Measurements from ENCODE around the gene GLCCI1.

The GLCCI1 gene

GRCh38 chr7:8078418-8078817 lies 109.8 kb downstream of the GLCCI1 start:
- DNase-seq (ENCODE audit: low read depth in 2 of 2), result no peak
- H3K4me3 ChIP-seq (replicated peaks in 1 of 2; ENCODE audit: low read depth in 2 of 2, low read length in 2 of 2), result no peak overlapping the region
- TF ChIP-seq, protein P1, sequence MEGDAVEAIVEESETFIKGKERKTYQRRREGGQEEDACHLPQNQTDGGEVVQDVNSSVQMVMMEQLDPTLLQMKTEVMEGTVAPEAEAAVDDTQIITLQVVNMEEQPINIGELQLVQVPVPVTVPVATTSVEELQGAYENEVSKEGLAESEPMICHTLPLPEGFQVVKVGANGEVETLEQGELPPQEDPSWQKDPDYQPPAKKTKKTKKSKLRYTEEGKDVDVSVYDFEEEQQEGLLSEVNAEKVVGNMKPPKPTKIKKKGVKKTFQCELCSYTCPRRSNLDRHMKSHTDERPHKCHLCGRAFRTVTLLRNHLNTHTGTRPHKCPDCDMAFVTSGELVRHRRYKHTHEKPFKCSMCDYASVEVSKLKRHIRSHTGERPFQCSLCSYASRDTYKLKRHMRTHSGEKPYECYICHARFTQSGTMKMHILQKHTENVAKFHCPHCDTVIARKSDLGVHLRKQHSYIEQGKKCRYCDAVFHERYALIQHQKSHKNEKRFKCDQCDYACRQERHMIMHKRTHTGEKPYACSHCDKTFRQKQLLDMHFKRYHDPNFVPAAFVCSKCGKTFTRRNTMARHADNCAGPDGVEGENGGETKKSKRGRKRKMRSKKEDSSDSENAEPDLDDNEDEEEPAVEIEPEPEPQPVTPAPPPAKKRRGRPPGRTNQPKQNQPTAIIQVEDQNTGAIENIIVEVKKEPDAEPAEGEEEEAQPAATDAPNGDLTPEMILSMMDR (IDR thresholded peaks at IDR 0.05; ENCODE audit: low read depth, low read length), result no peak

DNA sequence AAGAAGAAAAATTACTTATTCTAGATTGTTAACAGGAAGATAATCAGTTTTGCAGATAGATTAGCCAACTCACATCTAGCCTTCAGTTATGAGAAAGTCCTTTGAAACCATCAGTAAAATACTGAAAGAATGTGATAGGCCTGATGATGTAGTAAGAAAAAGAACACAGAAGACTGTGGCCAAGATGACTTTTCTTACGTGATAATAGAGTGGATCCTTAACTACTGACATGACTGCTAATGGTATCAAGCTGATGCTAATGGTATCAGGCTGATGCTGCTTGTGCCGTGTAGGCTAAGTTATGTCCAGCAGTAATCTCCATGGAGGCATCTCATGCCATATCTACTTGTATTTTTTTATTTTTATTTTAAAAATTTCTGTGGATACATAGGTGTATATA lies 114.2 kb downstream of the GLCCI1 start:
- TF ChIP-seq, protein P1 (IDR thresholded peaks at IDR 0.05; ENCODE audit: low read depth, low read length), result no peak
- no peak overlapping the region for H3K4me3 ChIP-seq (replicated peaks in 1 of 2; ENCODE audit: low read depth in 2 of 2, low read length in 2 of 2)
- no peak for DNase-seq (ENCODE audit: low read depth in 2 of 2)

DNA sequence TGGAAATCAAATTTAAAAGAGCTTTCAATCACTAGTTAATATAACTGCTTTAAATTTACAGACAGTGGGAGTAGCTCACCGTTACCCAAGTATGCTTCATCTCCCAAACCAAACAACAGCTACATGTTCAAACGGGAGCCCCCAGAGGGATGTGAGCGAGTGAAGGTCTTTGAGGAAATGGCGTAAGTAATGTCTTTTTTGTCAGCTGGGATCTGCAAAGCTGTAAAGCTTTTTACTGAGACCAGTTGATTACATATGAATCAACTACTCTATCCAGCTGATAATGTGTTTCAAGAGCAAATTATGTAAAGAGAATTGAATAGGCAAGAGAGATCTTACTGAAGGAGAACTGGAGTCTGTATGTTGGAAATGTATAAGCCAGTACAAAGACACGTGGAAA lies 116.2 kb downstream of the GLCCI1 start:
- TF ChIP-seq, protein P1 (IDR thresholded peaks at IDR 0.05; ENCODE audit: low read depth, low read length), result no peak
- H3K4me3 ChIP-seq (replicated peaks in 1 of 2; ENCODE audit: low read depth in 2 of 2, low read length in 2 of 2), result no peak overlapping the region
- no peak for DNase-seq (ENCODE audit: low read depth in 2 of 2)

- TF ChIP-seq, protein P1 (IDR thresholded peaks at IDR 0.05; ENCODE audit: low read depth, low read length), result no peak
- no peak overlapping the region for H3K4me3 ChIP-seq (replicated peaks in 1 of 2; ENCODE audit: low read depth in 2 of 2, low read length in 2 of 2)
- DNase-seq (ENCODE audit: low read depth in 2 of 2), result no peak
These were observed 116.8 kb downstream of the GLCCI1 start for GRCh38 chr7:8085420-8085819.

- H3K4me3 ChIP-seq (replicated peaks in 1 of 2; ENCODE audit: low read depth in 2 of 2, low read length in 2 of 2), result no peak overlapping the region
- TF ChIP-seq, protein P1 (IDR thresholded peaks at IDR 0.05; ENCODE audit: low read depth, low read length), result no peak
- DNase-seq (ENCODE audit: low read depth in 2 of 2), result no peak
These were observed 117.6 kb downstream of the GLCCI1 start for GRCh38 chr7:8086239-8086638.

GRCh38 chr7:8089036-8089780 lies 120.6 kb downstream of the GLCCI1 start:
- no peak for DNase-seq (ENCODE audit: low read depth in 2 of 2)
- TF ChIP-seq, protein P1 (IDR thresholded peaks at IDR 0.05; ENCODE audit: low read depth, low read length), result no peak
- no peak overlapping the region for H3K4me3 ChIP-seq (replicated peaks in 1 of 2; ENCODE audit: low read depth in 2 of 2, low read length in 2 of 2)

DNA sequence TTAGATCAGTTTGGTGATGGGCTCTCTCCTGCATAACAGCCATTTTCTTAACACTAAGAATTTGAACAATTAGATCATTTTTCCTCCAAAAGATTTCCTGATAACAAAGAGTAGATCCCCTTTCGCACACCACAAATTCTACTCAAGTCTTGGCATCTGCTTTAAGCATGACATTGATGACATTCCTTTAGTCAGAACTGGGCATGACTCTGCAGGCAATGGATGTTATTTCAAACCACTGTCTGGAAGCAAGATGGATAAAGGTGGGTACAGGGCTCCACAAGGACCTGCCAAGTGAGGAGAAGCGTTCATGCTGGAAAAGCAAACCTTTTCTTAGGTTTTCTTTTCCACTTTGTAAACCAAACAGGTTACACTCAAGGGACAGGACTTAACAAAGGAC lies 123.5 kb downstream of the GLCCI1 start:
- no peak overlapping the region for H3K4me3 ChIP-seq (replicated peaks in 1 of 2; ENCODE audit: low read depth in 2 of 2, low read length in 2 of 2)
- DNase-seq (ENCODE audit: low read depth in 2 of 2), result no peak
- TF ChIP-seq, protein P1 (IDR thresholded peaks at IDR 0.05; ENCODE audit: low read depth, low read length), result no peak

Measured in cardiac fibroblast (primary cell).